HG03175 (cell line): Measurements from ENCODE around the gene HACD2.
A peak's percentile ranks its signal among the peaks of the same experiment; 100 is the strongest.
"Not testable (repeated sequence)": the region's sequence is repeated elsewhere in the genome, so short reads cannot be mapped to it uniquely, and the experiment has no call there.

Experiments
- ATAC-seq: cut with Tn5 transposase; IDR thresholded peaks from one replicate; pipeline ENCODE4 v1.9.1; 2021; ENCODE audit warnings: mild to moderate bottlenecking, moderate library complexity; ENCODE audit not compliant: unreplicated experiment

The HACD2 gene

GRCh38 chr3:123611674-123612073 lies 26.8 kb upstream of the HACD2 start:
- not testable (repeated sequence) for ATAC-seq

GRCh38 chr3:123611082-123611481 lies 26.2 kb upstream of the HACD2 start:
- ATAC-seq, result no peak

- peak; percentile 92 for ATAC-seq
Observed at GRCh38 chr3:123610331-123610730, 25.5 kb upstream of the HACD2 start.

GRCh38 chr3:123609063-123609462 lies 24.2 kb upstream of the HACD2 start:
- no peak for ATAC-seq

- ATAC-seq, result no peak
Observed at GRCh38 chr3:123608263-123608937, 23.5 kb upstream of the HACD2 start.

GRCh38 chr3:123606527-123606926 lies 21.7 kb upstream of the HACD2 start:
- ATAC-seq, result no peak

- ATAC-seq, result peak; percentile 47
Observed at GRCh38 chr3:123605789-123606234, 21.0 kb upstream of the HACD2 start.

GRCh38 chr3:123603153-123603552 lies 18.3 kb upstream of the HACD2 start:
- ATAC-seq, result not testable (repeated sequence)

GRCh38 chr3:123602325-123602724 lies 17.5 kb upstream of the HACD2 start:
- no peak for ATAC-seq

- ATAC-seq, result not testable (repeated sequence)
Observed at GRCh38 chr3:123600863-123601262, 16.0 kb upstream of the HACD2 start.

GRCh38 chr3:123597561-123597960 lies 12.7 kb upstream of the HACD2 start:
- no peak for ATAC-seq

GRCh38 chr3:123595396-123596180 lies 10.7 kb upstream of the HACD2 start:
- ATAC-seq, result no peak

GRCh38 chr3:123593381-123593780 lies 8.5 kb upstream of the HACD2 start:
- no peak for ATAC-seq

- no peak for ATAC-seq
Observed at GRCh38 chr3:123590685-123591450, 6.0 kb upstream of the HACD2 start.

- ATAC-seq, result no peak
Observed at GRCh38 chr3:123587401-123587800, 2.5 kb upstream of the HACD2 start.

- ATAC-seq, result no peak
Observed at GRCh38 chr3:123586968-123587367, 2.1 kb upstream of the HACD2 start.

GRCh38 chr3:123586131-123586530 lies 1.3 kb upstream of the HACD2 start:
- no peak for ATAC-seq

- peak; percentile 33 for ATAC-seq
Observed at GRCh38 chr3:123584284-123584987, 417 bp downstream of the HACD2 start.

- ATAC-seq, result no peak
Observed at GRCh38 chr3:123583561-123583960, 1.3 kb downstream of the HACD2 start.

GRCh38 chr3:123582315-123582714 lies 2.5 kb downstream of the HACD2 start:
- ATAC-seq, result no peak

- no peak for ATAC-seq
Observed at GRCh38 chr3:123576122-123576521, 8.7 kb downstream of the HACD2 start.
